Naive thymus-derived CD4-positive, alpha-beta T cell (primary cell): ENCODE data around the gene TSKS. TPM values are rescaled to one million over a fixed set of nuclear protein-coding genes. Genes with fewer than 3 reads are reported as not detected.
A peak's percentile ranks its signal among the peaks of the same experiment; 100 is the strongest.

Source experiments
- ATAC-seq: fragments of 150-1000 bp; cut with Tn5 transposase; 2 replicates; pipeline ENCODE4 v1.10.0; 2021; ENCODE audit warnings: mild to moderate bottlenecking, moderate library complexity
- CTCF ChIA-PET: fragments of 350-600 bp; sonication (Branson Sonifier 250); formaldehyde crosslinking; loops from one replicate; lab custom pipeline; 2021; ENCODE audit warnings: antibody characterized with exemption; lab: Charles Lee
- POLR2A ChIA-PET: fragments of 350-600 bp; sonication (Branson Sonifier 250); formaldehyde crosslinking; loops from one replicate; lab custom pipeline; 2021; ENCODE audit warnings: antibody characterized with exemption, inconsistent platforms; lab: Charles Lee
- DNase-seq, 9 donors: peaks; one replicate each; pipeline versions ENCODE4 v3.0.0 to v3.0.0-alpha.2; 2020 to 2022; ENCODE audit warnings: mixed read lengths in 1 of 9
- H3K27ac ChIP-seq: one replicate; pipeline ENCODE4 v1.7.0; 2013; ENCODE audit warnings: mild to moderate bottlenecking, low read depth, low read length, moderate library complexity
- H3K27me3 ChIP-seq, 2 donors: one replicate each; pipeline ENCODE4 v1.7.0; 2013; ENCODE audit warnings: low read length in 2 of 2, mild to moderate bottlenecking in 2 of 2, moderate library complexity in 2 of 2; ENCODE audit not compliant: control insufficient read depth in 2 of 2, insufficient read depth in 2 of 2
- H3K36me3 ChIP-seq, 3 experiments: 1 replicate in 2 of 3; 2 replicates in 1 of 3; pipeline ENCODE4 v1.7.0; 2013; ENCODE audit warnings: low read length in 3 of 3, mild to moderate bottlenecking in 3 of 3, moderate library complexity in 1 of 3; ENCODE audit not compliant: insufficient read depth in 3 of 3, control insufficient read depth in 2 of 3
- H3K4me1 ChIP-seq, 2 donors: one replicate each; pipeline ENCODE4 v1.7.0; 2013; ENCODE audit warnings: low read length in 2 of 2, mild to moderate bottlenecking in 2 of 2, moderate library complexity in 1 of 2; ENCODE audit not compliant: control insufficient read depth in 2 of 2, insufficient read depth in 2 of 2
- H3K4me3 ChIP-seq: 2 replicates; pipeline ENCODE4 v1.7.0; 2013; ENCODE audit warnings: mild to moderate bottlenecking, low read length
- H3K9me3 ChIP-seq, 3 experiments: 1 replicate in 2 of 3; 2 replicates in 1 of 3; pipeline ENCODE4 v1.7.0; 2013; ENCODE audit warnings: low read length in 3 of 3; ENCODE audit not compliant: control insufficient read depth in 2 of 3
- H3K27ac Mint-ChIP-seq, 9 donors: one replicate each; pipeline ENCODE4 v1.8.0; 2020 to 2022; ENCODE audit warnings: mixed read lengths in 9 of 9, mild to moderate bottlenecking in 8 of 9, moderate library complexity in 5 of 9, inconsistent platforms in 2 of 9
- H3K27me3 Mint-ChIP-seq, 5 donors: one replicate each; pipeline ENCODE4 v1.8.0; 2021 to 2022; ENCODE audit warnings: mixed read lengths in 5 of 5, mild to moderate bottlenecking in 1 of 5
- H3K36me3 Mint-ChIP-seq, 5 donors: one replicate each; pipeline ENCODE4 v1.8.0; 2020 to 2022; ENCODE audit warnings: mixed read lengths in 5 of 5, mild to moderate bottlenecking in 3 of 5, inconsistent platforms in 1 of 5
- H3K4me1 Mint-ChIP-seq, 7 donors: one replicate each; pipeline ENCODE4 v1.8.0; 2020 to 2022; ENCODE audit warnings: mixed read lengths in 7 of 7, mild to moderate bottlenecking in 3 of 7, inconsistent platforms in 1 of 7
- H3K4me3 Mint-ChIP-seq, 10 donors: one replicate each; pipeline ENCODE4 v1.8.0; 2020 to 2022; ENCODE audit warnings: mild to moderate bottlenecking in 10 of 10, mixed read lengths in 10 of 10, moderate library complexity in 6 of 10, inconsistent platforms in 2 of 10
- H3K9me3 Mint-ChIP-seq, 11 donors: one replicate each; pipeline ENCODE4 v1.8.0; 2020 to 2022; ENCODE audit warnings: mixed read lengths in 11 of 11, mild to moderate bottlenecking in 4 of 11, inconsistent platforms in 1 of 11, moderate library complexity in 1 of 11
- intact Hi-C, 2 donors: fragments of 100-400 bp; cut with micrococcal nuclease; formaldehyde crosslinking; loops; one replicate each; pipeline ENCODE4 v1.15.1; 2023
- polyA plus RNA-seq, 2 donors: library from polyadenylated mRNA; unstranded; fragments of 300-500 nt; fragmentation: Illumina TruSeq; gene quantifications; one replicate each; pipeline ENCODE4 v1.2.3, GENCODE V29; 2021
- total RNA-seq, 6 experiments: library from RNA in 5 of 6; stranded (reverse) in 5 of 6; gene quantifications; 1 replicate in 5 of 6; 2 replicates in 1 of 6; pipeline ENCODE4 v1.2.3 and lab custom pipeline; 2021 to 2026

Gene TSKS
- total and polyA plus RNA-seq, 7 experiments from 2014 or later: 0.51 to 3.6 (median 1.5) TPM

DNA sequence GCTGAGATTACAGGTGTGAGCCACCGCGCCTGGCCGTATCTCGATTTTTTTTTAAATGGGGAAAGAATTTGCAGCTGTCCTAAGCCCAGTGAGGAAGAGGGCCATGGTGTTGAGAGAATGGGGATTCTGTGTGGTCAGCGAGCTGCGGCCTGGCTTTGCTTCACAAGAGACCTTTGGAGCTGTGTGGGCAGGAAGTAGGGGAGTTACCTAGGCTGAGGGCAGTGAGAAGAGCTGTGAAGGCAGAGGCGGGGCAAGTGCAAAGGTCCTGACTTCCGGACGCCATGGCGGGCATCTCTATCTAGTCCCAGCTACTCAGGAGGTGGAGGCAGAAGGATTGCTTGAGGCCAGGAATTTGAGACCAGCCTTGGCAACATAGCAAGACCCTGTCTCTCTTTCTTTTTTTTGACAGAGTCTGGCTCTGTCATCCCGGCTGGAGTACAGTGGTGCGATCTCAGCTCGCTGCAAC, 8.6 kb upstream of the TSKS start:
- Mint-ChIP-seq H3K9me3 (no peaks in the 10 kb centered on the region), H3K4me1 (peaks cover 34 to 61% (median 39%) of the 10 kb centered on the region in 7 donors), H3K4me3 (no peak overlapping the region), H3K27me3 (no peaks in the 10 kb centered on the region), H3K27ac (peak overlapping the region in 2 of 9 donors; percentile 21 to 38), H3K36me3 (peaks cover 0 to 12% (median 7%) of the 10 kb centered on the region in 5 donors)
- POLR2A ChIA-PET: interaction anchor here (0.8 kb wide), 1 partner anchor 54 kb away, joined by 3 read pairs; no protein-coding TSS in a partner anchor
- ATAC-seq: no peak
- peaks cover 0 to 15% (median 0%) of the 10 kb centered on the region in 3 experiments for H3K36me3 ChIP-seq
- H3K9me3 ChIP-seq: no peaks in the 10 kb centered on the region
- DNase-seq: no peak
- CTCF ChIA-PET: no interaction called here
- intact Hi-C loops: no loop called here
- H3K4me3 ChIP-seq: no peak overlapping the region
- H3K27ac ChIP-seq: no peak overlapping the region
- peaks cover 10 to 11% of the 10 kb centered on the region in 2 donors for H3K4me1 ChIP-seq
- no peaks in the 10 kb centered on the region for H3K27me3 ChIP-seq

DNA sequence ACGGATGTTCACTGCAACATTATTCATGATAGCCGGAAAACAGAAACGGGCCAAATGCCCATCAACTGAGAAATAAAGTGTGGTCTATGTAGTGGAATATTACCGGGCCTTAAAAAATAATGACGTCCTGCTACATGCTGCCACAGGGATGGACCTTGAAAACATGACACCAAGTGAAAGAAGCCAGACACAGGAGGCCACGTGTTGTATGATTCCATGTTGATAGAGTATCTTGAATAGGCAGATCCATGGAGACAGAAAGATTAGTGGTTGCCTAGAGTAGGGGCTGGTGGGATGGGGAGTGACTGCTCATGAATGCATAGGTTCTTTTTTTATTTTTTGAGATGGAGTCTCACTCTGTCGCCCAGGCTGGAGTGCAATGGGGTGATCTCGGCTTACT, 7.4 kb upstream of the TSKS start:
- Histone ChIP-seq H3K36me3 (peaks cover 0 to 15% (median 0%) of the 10 kb centered on the region in 3 experiments), H3K9me3 (no peaks in the 10 kb centered on the region), H3K27me3 (no peaks in the 10 kb centered on the region), H3K4me1 (peaks cover 11 to 15% of the 10 kb centered on the region in 2 donors), H3K27ac (no peak overlapping the region), H3K4me3 (no peak overlapping the region)
- Mint-ChIP-seq H3K27me3 (no peaks in the 10 kb centered on the region), H3K9me3 (peaks cover 0 to 2% (median 0%) of the 10 kb centered on the region in 11 donors), H3K4me3 (peak overlapping the region in 1 of 10 donors; percentile 21), H3K36me3 (peaks cover 0 to 12% (median 3%) of the 10 kb centered on the region in 5 donors), H3K4me1 (peaks cover 34 to 62% (median 49%) of the 10 kb centered on the region in 7 donors), H3K27ac (peak overlapping the region in 2 of 9 donors; percentile 38 to 59)
- CTCF ChIA-PET: no interaction called here
- intact Hi-C loops: no loop called here
- POLR2A ChIA-PET: no interaction called here
- ATAC-seq (no peak), DNase-seq (no peak)

DNA sequence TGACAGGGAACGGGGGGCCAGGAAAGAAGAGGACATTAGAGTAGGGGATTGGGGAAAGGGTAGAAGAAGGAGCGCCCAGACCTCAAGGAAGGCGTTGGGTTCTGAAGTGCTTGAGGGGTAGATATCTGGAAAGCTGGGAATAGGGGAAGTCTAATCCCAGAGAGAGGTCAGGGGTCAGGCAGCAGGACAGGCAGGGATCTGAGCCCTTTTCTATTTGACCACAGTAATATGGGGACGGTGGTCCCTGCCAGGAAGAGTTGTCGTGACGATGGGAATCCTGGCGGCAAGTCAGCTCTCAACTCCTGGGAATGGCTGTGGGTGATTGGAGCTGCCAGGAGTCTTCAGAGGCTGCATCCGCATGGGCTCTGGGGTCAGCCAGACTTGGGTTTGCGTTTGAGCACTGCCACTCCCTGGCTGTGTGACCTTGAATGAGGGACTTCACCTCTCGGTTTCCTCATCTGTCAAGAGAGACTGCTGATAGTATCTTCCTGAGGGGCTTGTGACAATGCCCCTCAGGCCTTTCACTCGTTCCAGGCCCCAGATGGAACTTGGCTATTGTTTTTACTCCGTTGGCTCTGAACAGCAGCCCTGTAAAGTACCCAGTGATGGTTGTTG, 5.0 kb upstream of the TSKS start:
- peaks cover 26 to 51% (median 43%) of the 10 kb centered on the region in 7 donors for H3K4me1 Mint-ChIP-seq
- peaks cover 0 to 7% (median 0%) of the 10 kb centered on the region in 3 experiments for H3K36me3 ChIP-seq
- peaks cover 11 to 16% of the 10 kb centered on the region in 2 donors for H3K4me1 ChIP-seq
- ChIA-PET CTCF (interaction anchor here (0.5 to 0.6 kb wide), 2 partner anchors 10 to 94 kb away, joined by 3 to 4 read pairs; no protein-coding TSS in a partner anchor), POLR2A (interaction anchor here (0.6 to 3.5 kb wide), 6 partner anchors 39 to 110 kb away, joined by 3 to 23 read pairs (median 4); partner anchors contain the start of genes AKT1S1, FUZ and TBC1D17)
- H3K9me3 ChIP-seq: no peaks in the 10 kb centered on the region
- no peaks in the 10 kb centered on the region for H3K27me3 ChIP-seq
- H3K27me3 Mint-ChIP-seq: no peaks in the 10 kb centered on the region
- peak overlapping the region; percentile 92 for H3K27ac ChIP-seq
- H3K4me3 Mint-ChIP-seq: peak overlapping the region; percentile 89 to 97 (median 94)
- no peak for DNase-seq
- peak overlapping the region in 8 of 9 donors; percentile 51 to 96 (median 76) for H3K27ac Mint-ChIP-seq
- H3K4me3 ChIP-seq: peak overlapping the region; percentile 74
- H3K9me3 Mint-ChIP-seq: peaks cover 0 to 2% (median 0%) of the 10 kb centered on the region in 11 donors
- no peak for ATAC-seq
- H3K36me3 Mint-ChIP-seq: peaks cover 0 to 7% (median 3%) of the 10 kb centered on the region in 5 donors
- intact Hi-C loops: loop anchor here (2.0 to 5.0 kb wide), 9 partner anchors 76 to 1436 kb away; partner anchors contain the start of genes CPT1C (in 2 of the 2), CTU1 (in 1 of the 2), DBP (in 1 of the 2) and GRWD1 (in 1 of the 2)

- DNase-seq: peak in 1 of 9 donors; percentile 3
- ChIA-PET CTCF (interaction anchor here (0.5 kb wide), 1 partner anchor 93 kb away, joined by 3 read pairs; no protein-coding TSS in a partner anchor), POLR2A (interaction anchor here (0.5 to 3.5 kb wide), 11 partner anchors 40 to 558 kb away, joined by 3 to 23 read pairs (median 5); partner anchors contain the start of genes AKT1S1, FUZ, RRAS and SCAF1)
- peak overlapping the region; percentile 92 for H3K27ac ChIP-seq
- no peaks in the 10 kb centered on the region for H3K9me3 ChIP-seq
- H3K27me3 ChIP-seq: no peaks in the 10 kb centered on the region
- peak overlapping the region; percentile 48 to 96 (median 81) for H3K27ac Mint-ChIP-seq
- H3K36me3 ChIP-seq: peaks cover 0 to 7% (median 0%) of the 10 kb centered on the region in 3 experiments
- no peak for ATAC-seq
- H3K9me3 Mint-ChIP-seq: peaks cover 0 to 2% (median 0%) of the 10 kb centered on the region in 11 donors
- peak overlapping the region; percentile 89 to 97 (median 94) for H3K4me3 Mint-ChIP-seq
- peak overlapping the region; percentile 74 for H3K4me3 ChIP-seq
- peaks cover 20 to 47% (median 41%) of the 10 kb centered on the region in 7 donors for H3K4me1 Mint-ChIP-seq
- H3K27me3 Mint-ChIP-seq: no peaks in the 10 kb centered on the region
- peaks cover 11 to 16% of the 10 kb centered on the region in 2 donors for H3K4me1 ChIP-seq
- peaks cover 0 to 7% (median 3%) of the 10 kb centered on the region in 5 donors for H3K36me3 Mint-ChIP-seq
- intact Hi-C loops: loop anchor here (2.0 to 5.0 kb wide), 9 partner anchors 75 to 1435 kb away; partner anchors contain the start of genes CPT1C (in 2 of the 2), CTU1 (in 1 of the 2), DBP (in 1 of the 2) and GRWD1 (in 1 of the 2)
Observed at GRCh38 chr19:49767381-49767780, 4.3 kb upstream of the TSKS start.

DNA sequence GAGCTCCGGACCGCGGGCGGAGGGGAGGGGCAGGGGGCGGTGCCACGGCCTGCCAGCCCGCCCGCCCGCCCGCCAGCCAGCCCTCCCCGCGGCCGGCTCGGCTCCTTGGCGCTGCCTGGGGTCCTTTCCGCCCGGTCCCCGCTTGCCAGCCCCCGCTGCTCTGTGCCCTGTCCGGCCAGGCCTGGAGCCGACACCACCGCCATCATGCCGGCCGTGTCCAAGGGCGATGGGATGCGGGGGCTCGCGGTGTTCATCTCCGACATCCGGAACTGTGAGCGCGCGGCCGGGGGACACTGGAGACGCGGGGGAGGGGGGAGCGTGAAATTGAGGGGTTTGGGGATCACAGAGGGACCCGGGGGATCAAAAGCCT, 3.8 kb upstream of the TSKS start, which contains the start of gene AP2A1:
Gene AP2A1, plus strand, starts transcription at position 72 of the 370 bp plus-strand sequence. Its CDS starts 133 bp downstream, at position 205.
- peak within 1 kb of the TSS; percentile 79 for H3K4me3 ChIP-seq
- no peak for DNase-seq

More for the DNA sequence above, 3.8 kb upstream of the TSKS start, which contains the start of gene AP2A1:
- Mint-ChIP-seq H3K4me3 (peak within 1 kb of the TSS; percentile 89 to 98 (median 96)), H3K36me3 (peaks cover 0 to 7% (median 3%) of the 10 kb centered on the region in 5 donors), H3K9me3 (peaks cover 0 to 2% (median 0%) of the 10 kb centered on the region in 11 donors), H3K27me3 (no peaks in the 10 kb centered on the region), H3K27ac (peak within 1 kb of the TSS; percentile 84 to 98 (median 96)), H3K4me1 (peaks cover 20 to 47% (median 41%) of the 10 kb centered on the region in 7 donors)
- ChIA-PET POLR2A (interaction anchor here (0.5 to 3.5 kb wide), 10 partner anchors 10 to 559 kb away, joined by 3 to 23 read pairs (median 5); partner anchors contain the start of genes AKT1S1, FUZ, RRAS and SCAF1), CTCF (interaction anchor here (0.5 kb wide), 1 partner anchor 471 kb away, joined by 4 read pairs; no protein-coding TSS in a partner anchor)
- H3K27ac ChIP-seq: peak within 1 kb of the TSS; percentile 92
- peaks cover 11 to 16% of the 10 kb centered on the region in 2 donors for H3K4me1 ChIP-seq
- no peaks in the 10 kb centered on the region for H3K27me3 ChIP-seq
- ATAC-seq: no peak
- no peaks in the 10 kb centered on the region for H3K9me3 ChIP-seq
- intact Hi-C loops: loop anchor here (1.0 to 5.0 kb wide), 27 partner anchors 41 to 1435 kb away; partner anchors contain the start of genes AKT1S1 (in 2 of the 2), ATF5 (in 2 of the 2), CPT1C (in 2 of the 2) and FUZ (in 2 of the 2)
- H3K36me3 ChIP-seq: peaks cover 0 to 7% (median 0%) of the 10 kb centered on the region in 3 experiments
